ENCODE data around the gene OR51S1. TPM values are rescaled to one million over a fixed set of nuclear protein-coding genes. Genes with fewer than 3 reads are reported as not detected.

OR51S1 gene
- total RNA-seq, 4 donors from 2014 or later = 0.27 TPM; not detected in 3

- no peak overlapping the region for H3K4me3 ChIP-seq (replicated peaks in 1 of 3)
- peaks cover 4 to 9% of the 10 kb centered on the region in 2 donors for H3K4me1 ChIP-seq
Observed at GRCh38 chr11:4830346-4830745, 18.7 kb downstream of the OR51S1 start.

GRCh38 chr11:4826425-4826824 lies 22.6 kb downstream of the OR51S1 start:
- Histone ChIP-seq H3K27me3 (no peaks in the 10 kb centered on the region), H3K4me3 (replicated peaks in 1 of 3) (no peak overlapping the region), H3K4me1 (peaks cover 4 to 9% of the 10 kb centered on the region in 2 donors), H3K9me3 (no peaks in the 10 kb centered on the region), H3K27ac (no peak overlapping the region), H3K36me3 (no peaks in the 10 kb centered on the region)
- DNase-seq = peak; percentile 66 to 76
- no peak for TF ChIP-seq POLR2A (IDR thresholded peaks at IDR 0.05)
- peak in 4 of 6 experiments; percentile 29 to 66 (median 47) for TF ChIP-seq CTCF (IDR thresholded peaks at IDR 0.05)
- intact Hi-C loops (cut with DNase I) = loop anchor here (10.0 kb wide), 1 partner anchor 182 kb away; the partner anchor contains the start of gene OR51E1

More at GRCh38 chr11:4830346-4830745, 18.7 kb downstream of the OR51S1 start:
- H3K36me3 ChIP-seq = no peaks in the 10 kb centered on the region
- 15 to 20% methylated on average over 1 of the region's 1 CpG for WGBS, 2 donors
- H3K27me3 ChIP-seq = no peaks in the 10 kb centered on the region
- no peak for DNase-seq
- H3K9me3 ChIP-seq = no peaks in the 10 kb centered on the region
- intact Hi-C loops (cut with DNase I) = no loop called here
- TF ChIP-seq POLR2A (IDR thresholded peaks at IDR 0.05) (no peak), CTCF (IDR thresholded peaks at IDR 0.05) (no peak)
- H3K27ac ChIP-seq = no peak overlapping the region

- intact Hi-C loops (cut with DNase I) = loop anchor here (10.0 kb wide), 1 partner anchor 180 kb away; the partner anchor contains the start of gene OR51E1
- Histone ChIP-seq H3K4me3 (replicated peaks in 1 of 3) (no peak overlapping the region), H3K36me3 (no peaks in the 10 kb centered on the region), H3K9me3 (no peaks in the 10 kb centered on the region), H3K27me3 (no peaks in the 10 kb centered on the region), H3K4me1 (peaks cover 4 to 9% of the 10 kb centered on the region in 2 donors), H3K27ac (no peak overlapping the region)
- TF ChIP-seq POLR2A (IDR thresholded peaks at IDR 0.05) (no peak), CTCF (IDR thresholded peaks at IDR 0.05) (no peak)
- no peak for DNase-seq
Observed at GRCh38 chr11:4825132-4825531, 23.9 kb downstream of the OR51S1 start.

GRCh38 chr11:4821021-4821420 lies 28.0 kb downstream of the OR51S1 start, which contains the start of gene OR51F2:
Gene OR51F2, plus strand, starts transcription at chr11:4821321. Its CDS starts 101 bp downstream, at chr11:4821422.
- H3K4me3 ChIP-seq (replicated peaks in 1 of 3) = no peak within 1 kb of the TSS
- peaks cover 1 to 3% of the 10 kb centered on the region in 2 donors for H3K4me1 ChIP-seq
- H3K9me3 ChIP-seq = no peaks in the 10 kb centered on the region
- H3K27me3 ChIP-seq = no peaks in the 10 kb centered on the region
- WGBS, 2 donors = 88 to 90% methylated on average over 1 of the region's 1 CpG
- intact Hi-C loops (cut with DNase I) = loop anchor here (10.0 kb wide), 1 partner anchor 176 kb away; the partner anchor contains the start of gene OR51E1
- DNase-seq = no peak
- H3K36me3 ChIP-seq = no peaks in the 10 kb centered on the region
- H3K27ac ChIP-seq = no peak within 1 kb of the TSS
- no peak for TF ChIP-seq POLR2A (IDR thresholded peaks at IDR 0.05)
- TF ChIP-seq CTCF (IDR thresholded peaks at IDR 0.05) = no peak

GRCh38 chr11:4809246-4809645 lies 39.8 kb downstream of the OR51S1 start:
- intact Hi-C loops (cut with DNase I) = no loop called here

More at GRCh38 chr11:4809246-4809645, 39.8 kb downstream of the OR51S1 start:
- WGBS, 2 donors = 86 to 94% methylated on average over 2 of the region's 2 CpGs
- DNase-seq = no peak
- no peaks in the 10 kb centered on the region for H3K4me1 ChIP-seq
- H3K4me3 ChIP-seq (replicated peaks in 1 of 3) = no peak overlapping the region
- no peaks in the 10 kb centered on the region for H3K9me3 ChIP-seq
- H3K36me3 ChIP-seq = no peaks in the 10 kb centered on the region
- no peak overlapping the region for H3K27ac ChIP-seq
- H3K27me3 ChIP-seq = no peaks in the 10 kb centered on the region
- TF ChIP-seq POLR2A (IDR thresholded peaks at IDR 0.05) = no peak

All from thyroid gland (tissue), 4 donors.